Measurements from ENCODE around the gene MAP3K3. TPM values are rescaled to one million over a fixed set of nuclear protein-coding genes. Genes with fewer than 3 reads are reported as not detected.

MAP3K3 gene
- total and polyA plus RNA-seq, 7 donors = 8.3 to 27.4 (median 22.1) TPM

GRCh38 chr17:63705657-63706056 lies 83.4 kb downstream of the MAP3K3 start:
- peaks cover 0 to 8% (median 0%) of the 10 kb centered on the region in 3 donors for H3K27me3 ChIP-seq (ENCODE audit: insufficient read depth in 3 of 3, low read length in 2 of 3)
- H3K9me3 ChIP-seq = no peaks in the 10 kb centered on the region
- 59 to 63% (median 62%) methylated on average over 3 of the region's 3 CpGs for WGBS, 3 donors
- H3K36me3 ChIP-seq (ENCODE audit: insufficient read depth in 1 of 2, low read depth in 1 of 2) = peaks cover 0 to 79% of the 10 kb centered on the region in 2 donors
- H3K27ac ChIP-seq = no peak overlapping the region
- intact Hi-C loops (cut with DNase I) = no loop called here
- ATAC-seq = no peak
- no peak overlapping the region for H3K4me3 ChIP-seq
- DNase-seq = no peak
- TF ChIP-seq CTCF (IDR thresholded peaks at IDR 0.05) = no peak
- peaks cover 7% of the 10 kb centered on the region for H3K4me1 ChIP-seq

- no peak for TF ChIP-seq CTCF (IDR thresholded peaks at IDR 0.05)
- intact Hi-C loops (cut with DNase I) = no loop called here
- 81 to 86% (median 85%) methylated on average over 7 of the region's 7 CpGs for WGBS, 3 donors
- Histone ChIP-seq H3K27ac (no peak overlapping the region), H3K9me3 (no peaks in the 10 kb centered on the region), H3K27me3 (ENCODE audit: insufficient read depth in 3 of 3, low read length in 2 of 3) (peaks cover 0 to 2% (median 0%) of the 10 kb centered on the region in 3 donors), H3K36me3 (ENCODE audit: insufficient read depth in 1 of 2, low read depth in 1 of 2) (peaks cover 0 to 88% of the 10 kb centered on the region in 2 donors), H3K4me3 (no peak overlapping the region), H3K4me1 (no peaks in the 10 kb centered on the region)
- no peak for DNase-seq
- ATAC-seq = no peak
Observed at GRCh38 chr17:63706336-63707082, 84.3 kb downstream of the MAP3K3 start.

GRCh38 chr17:63707151-63707550 lies 84.9 kb downstream of the MAP3K3 start:
- TF ChIP-seq CTCF (IDR thresholded peaks at IDR 0.05) = no peak
- no peaks in the 10 kb centered on the region for H3K9me3 ChIP-seq
- no peak for ATAC-seq
- no peak for DNase-seq
- no peak overlapping the region for H3K27ac ChIP-seq
- intact Hi-C loops (cut with DNase I) = no loop called here
- H3K36me3 ChIP-seq (ENCODE audit: insufficient read depth in 1 of 2, low read depth in 1 of 2) = peaks cover 0 to 94% of the 10 kb centered on the region in 2 donors
- WGBS, 3 donors = 88 to 93% (median 90%) methylated on average over 11 of the region's 11 CpGs
- no peaks in the 10 kb centered on the region for H3K4me1 ChIP-seq
- no peak overlapping the region for H3K4me3 ChIP-seq
- H3K27me3 ChIP-seq (ENCODE audit: insufficient read depth in 3 of 3, low read length in 2 of 3) = no peaks in the 10 kb centered on the region

- intact Hi-C loops (cut with DNase I) = no loop called here
- Histone ChIP-seq H3K27ac (no peak overlapping the region), H3K9me3 (no peaks in the 10 kb centered on the region), H3K4me1 (no peaks in the 10 kb centered on the region), H3K4me3 (no peak overlapping the region), H3K36me3 (ENCODE audit: insufficient read depth in 1 of 2, low read depth in 1 of 2) (peaks cover 0 to 97% of the 10 kb centered on the region in 2 donors), H3K27me3 (ENCODE audit: insufficient read depth in 3 of 3, low read length in 2 of 3) (no peaks in the 10 kb centered on the region)
- ATAC-seq (no peak), DNase-seq (no peak)
- TF ChIP-seq CTCF (IDR thresholded peaks at IDR 0.05) = no peak
- 93 to 97% (median 94%) methylated on average over 6 of the region's 6 CpGs for whole genome bisulfite sequencing, 3 donors
Observed at GRCh38 chr17:63709110-63709509, 86.9 kb downstream of the MAP3K3 start.
